OCI-LY1 (cell line): Measurements from ENCODE around the gene NECTIN1.

Experiments
- EZH2 ChIP-seq: fragments of 200-600 bp; sonication (generic), shearing (Covaris generic); IDR thresholded peaks from 2 replicates; pipeline ENCODE4 v1.8.0; 2017; ENCODE audit warnings: borderline replicate concordance, mixed run types, mild to moderate bottlenecking, antibody characterized with exemption, low read length, moderate library complexity, mixed read lengths
- TF ChIP-seq, protein P1 (sequence below): fragments of 200-600 bp; sonication (generic), shearing (Covaris generic); IDR thresholded peaks from 2 replicates; pipeline ENCODE4 v1.5.1; 2017; ENCODE audit warnings: mild to moderate bottlenecking, antibody characterized with exemption, low read length, moderate library complexity, mixed read lengths

DNA sequence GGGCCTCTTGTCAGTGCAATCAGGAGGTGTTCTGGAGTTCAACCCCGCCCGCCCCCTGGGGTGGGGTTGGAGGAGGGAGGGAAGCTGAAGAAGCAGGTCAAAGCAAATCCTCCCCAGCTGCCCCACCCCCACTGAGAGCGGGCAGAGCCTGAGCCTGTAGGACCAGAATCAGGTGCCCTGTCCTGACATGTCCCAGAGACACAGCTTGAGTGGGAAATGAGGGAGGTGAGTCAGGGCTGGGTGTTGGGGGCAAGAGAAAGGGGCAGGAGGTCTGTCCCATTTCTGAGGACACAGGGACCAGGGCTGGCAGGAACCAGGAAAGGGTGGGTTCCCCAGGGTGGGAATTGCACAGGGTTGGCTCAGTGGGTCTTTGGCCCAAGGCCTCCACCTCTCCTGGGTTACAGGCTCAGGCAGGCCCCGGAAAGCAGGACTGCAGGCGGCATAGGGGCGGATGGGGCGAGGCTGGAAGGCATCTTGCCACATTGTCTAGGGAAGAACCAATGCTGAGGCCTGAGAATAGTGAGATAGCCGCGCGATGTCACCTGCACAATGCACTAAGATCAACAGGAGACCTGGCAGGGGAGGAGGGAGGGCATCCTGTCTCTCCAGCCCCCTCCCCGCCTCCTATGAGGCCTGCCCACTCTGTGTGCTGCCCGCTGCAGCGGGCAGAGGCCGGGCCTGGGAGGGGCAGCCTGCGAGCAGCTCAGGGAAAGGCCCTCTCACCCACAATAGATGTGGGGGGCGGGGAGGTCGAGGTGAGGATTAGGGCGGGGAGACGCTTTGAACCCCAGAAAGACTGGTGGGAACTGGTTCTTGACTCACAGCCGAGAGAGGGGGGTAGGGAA is 32.4 kb downstream of the NECTIN1 start:
- no peak for TF ChIP-seq EZH2
- TF ChIP-seq, protein P1, sequence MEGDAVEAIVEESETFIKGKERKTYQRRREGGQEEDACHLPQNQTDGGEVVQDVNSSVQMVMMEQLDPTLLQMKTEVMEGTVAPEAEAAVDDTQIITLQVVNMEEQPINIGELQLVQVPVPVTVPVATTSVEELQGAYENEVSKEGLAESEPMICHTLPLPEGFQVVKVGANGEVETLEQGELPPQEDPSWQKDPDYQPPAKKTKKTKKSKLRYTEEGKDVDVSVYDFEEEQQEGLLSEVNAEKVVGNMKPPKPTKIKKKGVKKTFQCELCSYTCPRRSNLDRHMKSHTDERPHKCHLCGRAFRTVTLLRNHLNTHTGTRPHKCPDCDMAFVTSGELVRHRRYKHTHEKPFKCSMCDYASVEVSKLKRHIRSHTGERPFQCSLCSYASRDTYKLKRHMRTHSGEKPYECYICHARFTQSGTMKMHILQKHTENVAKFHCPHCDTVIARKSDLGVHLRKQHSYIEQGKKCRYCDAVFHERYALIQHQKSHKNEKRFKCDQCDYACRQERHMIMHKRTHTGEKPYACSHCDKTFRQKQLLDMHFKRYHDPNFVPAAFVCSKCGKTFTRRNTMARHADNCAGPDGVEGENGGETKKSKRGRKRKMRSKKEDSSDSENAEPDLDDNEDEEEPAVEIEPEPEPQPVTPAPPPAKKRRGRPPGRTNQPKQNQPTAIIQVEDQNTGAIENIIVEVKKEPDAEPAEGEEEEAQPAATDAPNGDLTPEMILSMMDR = no peak
